Keratinocyte (primary cell): Measurements from ENCODE around the gene WFIKKN1. TPM values are rescaled to one million over a fixed set of nuclear protein-coding genes. Genes with fewer than 3 reads are reported as not detected.
A peak's percentile ranks its signal among the peaks of the same experiment; 100 is the strongest.

Experiments
- DNase-seq: peaks from one replicate; pipeline ENCODE4 v3.0.0-alpha.2; 2011; ENCODE audit warnings: low read depth, missing footprints, low spot score
- FAIRE-seq: peaks from 2 replicates; lab custom pipeline; 2011; peaks lifted over from hg19 to GRCh38; lab: Jason Lieb, UNC
- H2AFZ ChIP-seq: 2 replicates; pipeline ENCODE4 v1.6.0; 2012; ENCODE audit warnings: low read length, control low read depth, inconsistent platforms; ENCODE audit not compliant: control insufficient read depth
- H3K27ac ChIP-seq: 2 replicates; pipeline ENCODE4 v1.5.1; 2011; ENCODE audit warnings: low read length; ENCODE audit not compliant: control insufficient read depth, insufficient read depth
- H3K27me3 ChIP-seq: 3 replicates; pipeline ENCODE4 v1.6.0; 2011; ENCODE audit warnings: low read length; ENCODE audit not compliant: control insufficient read depth, insufficient read depth; ENCODE audit errors: extremely low read depth
- H3K36me3 ChIP-seq, 2 experiments: 2 replicates in 1 of 2; 3 replicates in 1 of 2; pipeline ENCODE4 v1.5.1; 2011; ENCODE audit warnings: low read length in 2 of 2, mild to moderate bottlenecking in 1 of 2; ENCODE audit not compliant: control insufficient read depth in 2 of 2, insufficient read depth in 2 of 2; ENCODE audit errors: extremely low read depth in 1 of 2
- H3K4me1 ChIP-seq: 3 replicates; pipeline ENCODE4 v1.5.1; 2011; ENCODE audit warnings: low read length; ENCODE audit not compliant: control insufficient read depth, insufficient read depth; ENCODE audit errors: extremely low read depth
- H3K4me2 ChIP-seq: 3 replicates; pipeline ENCODE4 v1.6.0; 2011; ENCODE audit warnings: low read depth, low read length; ENCODE audit not compliant: control insufficient read depth, insufficient read depth; ENCODE audit errors: extremely low read depth
- H3K4me3 ChIP-seq, 3 experiments: fragments of 200-600 bp in 1 of 3; sonication (generic) in 1 of 3; 2 replicates in 2 of 3; 3 replicates in 1 of 3; pipeline ENCODE4 v1.5.1; 2011 to 2016; ENCODE audit warnings: low read length in 3 of 3, mild to moderate bottlenecking in 3 of 3, control low read depth in 2 of 3, inconsistent platforms in 1 of 3, low read depth in 1 of 3, mixed read lengths in 1 of 3, mixed run types in 1 of 3, moderate library complexity in 1 of 3; ENCODE audit not compliant: control insufficient read depth in 2 of 3, insufficient read depth in 2 of 3; ENCODE audit errors: extremely low read depth in 1 of 3
- H3K79me2 ChIP-seq: 2 replicates; pipeline ENCODE4 v1.6.0; 2012; ENCODE audit warnings: low read length; ENCODE audit not compliant: control insufficient read depth, insufficient read depth
- H3K9ac ChIP-seq: 3 replicates; pipeline ENCODE4 v1.6.0; 2011; ENCODE audit warnings: low read length; ENCODE audit not compliant: control insufficient read depth, insufficient read depth; ENCODE audit errors: extremely low read depth
- H3K9me1 ChIP-seq: 3 replicates; pipeline ENCODE4 v1.6.0; 2011; ENCODE audit warnings: low read length; ENCODE audit not compliant: control insufficient read depth, insufficient read depth; ENCODE audit errors: extremely low read depth
- H3K9me3 ChIP-seq: 2 replicates; pipeline ENCODE4 v1.5.1; 2012; ENCODE audit warnings: low read depth, low read length; ENCODE audit not compliant: control insufficient read depth
- H4K20me1 ChIP-seq: 3 replicates; pipeline ENCODE4 v1.6.0; 2011; ENCODE audit warnings: low read length; ENCODE audit not compliant: control insufficient read depth, insufficient read depth; ENCODE audit errors: extremely low read depth
- CTCF ChIP-seq, 3 experiments: IDR thresholded peaks in 1 of 3; conservative IDR thresholded peaks in 1 of 3; optimal IDR thresholded peaks in 1 of 3; 2 replicates in 2 of 3; 3 replicates in 1 of 3; pipeline versions ENCODE3 to v1.5.1; 2011; ENCODE audit warnings: low read length in 3 of 3, mild to moderate bottlenecking in 3 of 3, moderate library complexity in 2 of 3, control low read depth in 1 of 3, inconsistent platforms in 1 of 3; ENCODE audit not compliant: insufficient read depth in 2 of 3; ENCODE audit errors: extremely low read depth in 1 of 3
- EZH2 ChIP-seq: IDR thresholded peaks from one replicate; pipeline ENCODE4 v1.6.1; 2012; ENCODE audit warnings: inconsistent platforms, mild to moderate bottlenecking, low read length, moderate library complexity
- dilution Hi-C: fragments of 300-500 bp; cut with MboI; formaldehyde crosslinking; loops from one replicate; pipeline ENCODE4 v1.7.0; 2020; ENCODE audit warnings: low sequenced_read_pairs; ENCODE audit not compliant: extremely low pct_ligation_motif_present
- polyA plus RNA-seq, 5 experiments: library from polyadenylated mRNA; depleted of rRNA in 3 of 5; stranded (reverse) in 3 of 5; stranded (forward) in 1 of 5; unstranded in 1 of 5; fragments of >200 nt; gene quantifications; 1 replicate in 1 of 5; 2 replicates in 3 of 5; 3 replicates in 1 of 5; pipeline versions ENCODE4 v1.2.1 to v1.2.3, GENCODE V29; 2011 to 2012; ENCODE audit warnings: missing spikeins in 2 of 5, low read depth in 1 of 5, low replicate concordance in 1 of 5

WFIKKN1 gene
- polyA plus RNA-seq, 1 donor (not counting 4 experiments of a cell fraction or from before 2014, with no cell fraction given) = not detected

- H3K4me1 ChIP-seq = peaks cover 9% of the 10 kb centered on the region
- H3K9ac ChIP-seq = no peak overlapping the region
- no peak for FAIRE-seq
- H3K27me3 ChIP-seq = no peaks in the 10 kb centered on the region
- no peaks in the 10 kb centered on the region for H3K9me1 ChIP-seq
- no peaks in the 10 kb centered on the region for H3K9me3 ChIP-seq
- no peak for DNase-seq
- H3K4me2 ChIP-seq = no peak overlapping the region
- H3K79me2 ChIP-seq = peaks cover 37% of the 10 kb centered on the region
- no peak overlapping the region for H3K4me3 ChIP-seq
- H3K27ac ChIP-seq = no peak overlapping the region
- H2AFZ ChIP-seq = no peak overlapping the region
- peaks cover 3 to 4% of the 10 kb centered on the region in 2 experiments for H3K36me3 ChIP-seq
- TF ChIP-seq EZH2 = no peak
- no peak for TF ChIP-seq CTCF (optimal IDR thresholded peaks at IDR 0.05 in 1 of 3, IDR thresholded peaks at IDR 0.05 in 1 of 3, conservative IDR thresholded peaks at IDR 0.05 in 1 of 3; ENCODE audit: extremely low read depth in 1 of 3, insufficient read depth in 2 of 3, low read length in 3 of 3)
- dilution Hi-C loops = no loop called here
- peaks cover 23% of the 10 kb centered on the region for H4K20me1 ChIP-seq
Measured at GRCh38 chr16:598823-599739, 31.7 kb upstream of the WFIKKN1 start.

- peaks cover 3 to 4% of the 10 kb centered on the region in 2 experiments for H3K36me3 ChIP-seq
- H4K20me1 ChIP-seq = peaks cover 9% of the 10 kb centered on the region
- TF ChIP-seq CTCF (optimal IDR thresholded peaks at IDR 0.05 in 1 of 3, IDR thresholded peaks at IDR 0.05 in 1 of 3, conservative IDR thresholded peaks at IDR 0.05 in 1 of 3; ENCODE audit: extremely low read depth in 1 of 3, insufficient read depth in 2 of 3, low read length in 3 of 3) (peak; percentile 29 to 43 (median 37)), EZH2 (no peak)
- no peak overlapping the region for H3K27ac ChIP-seq
- H3K4me3 ChIP-seq = no peak overlapping the region
- H3K79me2 ChIP-seq = peaks cover 32% of the 10 kb centered on the region
- no peaks in the 10 kb centered on the region for H3K27me3 ChIP-seq
- H3K4me1 ChIP-seq = peaks cover 5% of the 10 kb centered on the region
- no peaks in the 10 kb centered on the region for H3K9me3 ChIP-seq
- no peaks in the 10 kb centered on the region for H3K9me1 ChIP-seq
- no peak overlapping the region for H2AFZ ChIP-seq
- no peak overlapping the region for H3K4me2 ChIP-seq
- dilution Hi-C loops = no loop called here
- FAIRE-seq = no peak
- no peak for DNase-seq
- no peak overlapping the region for H3K9ac ChIP-seq
Measured at GRCh38 chr16:600781-601180, 30.0 kb upstream of the WFIKKN1 start.
